Osteoblast (primary cell): ENCODE results near the gene EPHA6. TPM values are rescaled to one million over a fixed set of nuclear protein-coding genes. Genes with fewer than 3 reads are reported as not detected.

Experiments used
- DNase-seq: peaks from one replicate; pipeline ENCODE4 v3.0.0; 2011; ENCODE audit warnings: low spot score, mixed read lengths; ENCODE audit not compliant: insufficient read length; ENCODE audit errors: missing footprints
- H2AFZ ChIP-seq: 2 replicates; pipeline ENCODE4 v1.6.0; 2011; ENCODE audit warnings: mild to moderate bottlenecking, low read length
- H3K27ac ChIP-seq: 2 replicates; pipeline ENCODE4 v1.5.1; 2011; ENCODE audit warnings: mild to moderate bottlenecking, low read depth, low read length, moderate library complexity
- H3K27me3 ChIP-seq: 2 replicates; pipeline ENCODE4 v1.6.0; 2012; ENCODE audit warnings: mild to moderate bottlenecking, control low read depth, inconsistent platforms, low read length, moderate library complexity; ENCODE audit not compliant: insufficient read depth
- H3K36me3 ChIP-seq: 2 replicates; pipeline ENCODE4 v1.5.1; 2011; ENCODE audit warnings: mild to moderate bottlenecking, low read length, control low read depth, moderate library complexity; ENCODE audit not compliant: insufficient read depth
- H3K4me1 ChIP-seq: 2 replicates; pipeline ENCODE4 v1.5.1; 2011; ENCODE audit warnings: mild to moderate bottlenecking, low read length, control low read depth, moderate library complexity; ENCODE audit not compliant: insufficient read depth
- H3K4me2 ChIP-seq: 2 replicates; pipeline ENCODE4 v1.6.0; 2011; ENCODE audit warnings: mild to moderate bottlenecking, low read length; ENCODE audit not compliant: insufficient read depth
- H3K4me3 ChIP-seq: fragments of 200-600 bp; sonication (generic); 3 replicates; pipeline ENCODE4 v1.5.1; 2012; ENCODE audit warnings: mild to moderate bottlenecking, low read length, inconsistent platforms; ENCODE audit not compliant: insufficient read depth
- H3K79me2 ChIP-seq: 2 replicates; pipeline ENCODE4 v1.6.0; 2012; ENCODE audit warnings: mild to moderate bottlenecking, low read length, control low read depth, inconsistent platforms; ENCODE audit not compliant: insufficient read depth
- H3K9me3 ChIP-seq: 2 replicates; pipeline ENCODE4 v1.5.1; 2011; ENCODE audit warnings: low read depth, low read length, control low read depth
- H4K20me1 ChIP-seq: 2 replicates; pipeline ENCODE4 v1.6.0; 2012; ENCODE audit warnings: mild to moderate bottlenecking, low read length, control low read depth; ENCODE audit not compliant: insufficient read depth
- CTCF ChIP-seq: IDR thresholded peaks from 2 replicates; pipeline ENCODE4 v1.5.1; 2011; ENCODE audit warnings: mild to moderate bottlenecking, low read depth, low read length, moderate library complexity; ENCODE audit errors: extremely low read depth
- total RNA-seq: library from RNA; depleted of rRNA; stranded (reverse); fragments of >200 nt; gene quantifications from 2 replicates; pipeline ENCODE4 v1.2.3, GENCODE V29; 2012

The EPHA6 gene
- total RNA-seq, 1 donor: not detected

GRCh38 chr3:97235611-97236315 is 421.4 kb downstream of the EPHA6 start:
- TF ChIP-seq CTCF: no peak
- Histone ChIP-seq H4K20me1 (no peaks in the 10 kb centered on the region), H3K9me3 (no peaks in the 10 kb centered on the region), H3K4me2 (no peak overlapping the region), H3K36me3 (no peaks in the 10 kb centered on the region), H3K27ac (no peak overlapping the region), H2AFZ (no peak overlapping the region), H3K27me3 (no peaks in the 10 kb centered on the region), H3K4me3 (no peak overlapping the region), H3K79me2 (no peaks in the 10 kb centered on the region), H3K4me1 (no peaks in the 10 kb centered on the region)
- no peak for DNase-seq

GRCh38 chr3:97241417-97241816 is 427.0 kb downstream of the EPHA6 start:
- TF ChIP-seq CTCF: no peak
- H3K27ac ChIP-seq: no peak overlapping the region
- no peaks in the 10 kb centered on the region for H4K20me1 ChIP-seq
- H3K79me2 ChIP-seq: no peaks in the 10 kb centered on the region
- H3K4me1 ChIP-seq: no peaks in the 10 kb centered on the region
- no peaks in the 10 kb centered on the region for H3K36me3 ChIP-seq
- no peak overlapping the region for H3K4me2 ChIP-seq
- H3K4me3 ChIP-seq: no peak overlapping the region
- no peak for DNase-seq
- H3K9me3 ChIP-seq: no peaks in the 10 kb centered on the region
- no peak overlapping the region for H2AFZ ChIP-seq
- H3K27me3 ChIP-seq: no peaks in the 10 kb centered on the region

- H3K9me3 ChIP-seq: no peaks in the 10 kb centered on the region
- H2AFZ ChIP-seq: no peak overlapping the region
- H3K36me3 ChIP-seq: no peaks in the 10 kb centered on the region
- no peak overlapping the region for H3K4me2 ChIP-seq
- DNase-seq: no peak
- no peak overlapping the region for H3K27ac ChIP-seq
- no peaks in the 10 kb centered on the region for H3K27me3 ChIP-seq
- no peak overlapping the region for H3K4me3 ChIP-seq
- H3K79me2 ChIP-seq: no peaks in the 10 kb centered on the region
- H4K20me1 ChIP-seq: no peaks in the 10 kb centered on the region
- no peak for TF ChIP-seq CTCF
- H3K4me1 ChIP-seq: no peaks in the 10 kb centered on the region
Observed at GRCh38 chr3:97245201-97245910, 431.0 kb downstream of the EPHA6 start.

- no peak overlapping the region for H3K27ac ChIP-seq
- peaks cover 3% of the 10 kb centered on the region for H3K9me3 ChIP-seq
- no peaks in the 10 kb centered on the region for H3K27me3 ChIP-seq
- no peaks in the 10 kb centered on the region for H3K4me1 ChIP-seq
- TF ChIP-seq CTCF: no peak
- no peaks in the 10 kb centered on the region for H3K36me3 ChIP-seq
- H4K20me1 ChIP-seq: no peaks in the 10 kb centered on the region
- no peak overlapping the region for H3K4me3 ChIP-seq
- DNase-seq: no peak
- H2AFZ ChIP-seq: no peak overlapping the region
- no peaks in the 10 kb centered on the region for H3K79me2 ChIP-seq
- H3K4me2 ChIP-seq: no peak overlapping the region
Observed at GRCh38 chr3:97256060-97256459, 441.7 kb downstream of the EPHA6 start.
